Nephron progenitor cell (in vitro differentiated cells): Measurements from ENCODE around the gene YKT6.
A peak's percentile ranks its signal among the peaks of the same experiment; 100 is the strongest.

Source experiments
- DNase-seq: peaks from one replicate; pipeline ENCODE4 v3.0.0; 2021
- H3K27ac Mint-ChIP-seq: 2 replicates; pipeline ENCODE4 v1.8.0; 2021; ENCODE audit warnings: mild to moderate bottlenecking, moderate library complexity, mixed read lengths
- H3K27me3 Mint-ChIP-seq: 2 replicates; pipeline ENCODE4 v1.8.0; 2021; ENCODE audit warnings: mild to moderate bottlenecking, low read depth, mixed read lengths; ENCODE audit not compliant: poor library complexity
- H3K36me3 Mint-ChIP-seq: 2 replicates; pipeline ENCODE4 v1.8.0; 2021; ENCODE audit warnings: low read depth, mixed read lengths
- H3K4me1 Mint-ChIP-seq: 2 replicates; pipeline ENCODE4 v1.8.0; 2021; ENCODE audit warnings: mixed read lengths
- H3K4me3 Mint-ChIP-seq: 2 replicates; pipeline ENCODE4 v1.8.0; 2021; ENCODE audit warnings: mild to moderate bottlenecking, moderate library complexity, mixed read lengths
- H3K9me3 Mint-ChIP-seq: 2 replicates; pipeline ENCODE4 v1.8.0; 2021; ENCODE audit warnings: mild to moderate bottlenecking, moderate library complexity, mixed read lengths
- CTCF ChIP-seq: fragments of 200-600 bp; sonication (generic); IDR thresholded peaks from 2 replicates; pipeline ENCODE4 v1.5.0; 2021; ENCODE audit warnings: antibody characterized with exemption

YKT6 gene

DNA sequence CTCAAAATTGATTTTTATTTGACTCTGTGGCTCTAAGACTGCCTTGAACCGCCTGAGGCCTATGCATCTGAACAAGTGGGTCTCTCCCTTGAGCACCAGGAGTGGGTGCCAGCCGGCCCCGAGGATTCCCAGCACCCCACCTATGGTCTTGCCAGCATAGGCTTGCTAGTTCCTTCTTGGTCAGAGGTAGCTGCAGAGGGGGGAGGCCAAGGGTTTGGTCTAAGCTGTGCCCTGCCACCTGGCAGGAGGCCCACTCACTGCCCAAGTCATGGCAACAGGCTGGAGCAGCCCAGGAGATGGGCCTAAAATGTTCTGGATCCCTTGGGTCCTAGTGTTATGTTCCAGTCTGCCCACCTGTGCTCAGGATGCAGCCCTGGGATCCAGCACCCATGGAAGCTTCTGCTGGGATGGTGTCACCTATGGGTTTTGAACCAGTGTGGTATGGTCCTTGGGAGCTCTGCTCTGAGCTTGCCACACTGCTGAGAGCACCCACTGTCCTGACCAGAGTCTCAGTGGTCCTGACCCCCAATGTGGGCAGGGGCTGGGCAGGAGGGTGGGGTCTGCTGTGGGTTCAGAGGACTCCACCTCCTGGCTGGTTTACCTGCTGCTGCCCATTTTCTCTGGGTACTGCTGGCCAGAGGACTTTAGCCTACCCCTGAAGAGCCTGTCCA, 12.6 kb downstream of the YKT6 start:
- Mint-ChIP-seq H3K36me3 (peaks cover 33% of the 10 kb centered on the region), H3K27me3 (no peaks in the 10 kb centered on the region), H3K9me3 (no peaks in the 10 kb centered on the region), H3K27ac (peak overlapping the region; percentile 83), H3K4me1 (peaks cover 39% of the 10 kb centered on the region), H3K4me3 (no peak overlapping the region)
- DNase-seq = no peak
- no peak for TF ChIP-seq CTCF

- no peaks in the 10 kb centered on the region for H3K27me3 Mint-ChIP-seq
- H3K27ac Mint-ChIP-seq = peak overlapping the region; percentile 83
- no peaks in the 10 kb centered on the region for H3K9me3 Mint-ChIP-seq
- peaks cover 45% of the 10 kb centered on the region for H3K4me1 Mint-ChIP-seq
- H3K36me3 Mint-ChIP-seq = peaks cover 27% of the 10 kb centered on the region
- H3K4me3 Mint-ChIP-seq = no peak overlapping the region
- DNase-seq = no peak
- no peak for TF ChIP-seq CTCF
Observed at GRCh38 chr7:44213877-44214388, 13.2 kb downstream of the YKT6 start.

DNA sequence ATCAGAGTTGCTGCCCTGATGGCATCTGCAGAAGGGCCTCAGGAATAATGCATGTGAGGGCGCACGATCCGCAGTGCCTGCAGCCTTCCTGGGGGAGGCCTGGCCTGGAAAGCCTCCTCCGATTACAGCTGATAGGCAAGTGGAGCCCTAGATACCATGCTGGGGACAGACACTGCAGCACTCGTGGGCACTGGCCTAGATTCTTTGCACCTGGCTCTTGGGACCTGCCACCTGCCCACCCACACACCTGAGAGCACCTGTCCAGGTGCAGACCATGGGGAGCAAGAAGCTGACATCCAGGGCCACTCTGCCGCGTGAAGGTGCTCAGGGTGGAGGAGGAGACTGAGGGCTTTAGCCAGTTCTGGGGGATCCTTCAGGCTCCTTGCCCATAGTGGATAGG, 14.8 kb downstream of the YKT6 start:
- no peak for DNase-seq
- H3K27me3 Mint-ChIP-seq = no peaks in the 10 kb centered on the region
- H3K4me1 Mint-ChIP-seq = peaks cover 50% of the 10 kb centered on the region
- H3K27ac Mint-ChIP-seq = no peak overlapping the region
- no peak overlapping the region for H3K4me3 Mint-ChIP-seq
- H3K36me3 Mint-ChIP-seq = peaks cover 14% of the 10 kb centered on the region
- no peak for TF ChIP-seq CTCF
- H3K9me3 Mint-ChIP-seq = no peaks in the 10 kb centered on the region

- peaks cover 10% of the 10 kb centered on the region for H3K36me3 Mint-ChIP-seq
- no peaks in the 10 kb centered on the region for H3K27me3 Mint-ChIP-seq
- no peak for DNase-seq
- H3K4me3 Mint-ChIP-seq = no peak overlapping the region
- H3K4me1 Mint-ChIP-seq = peaks cover 52% of the 10 kb centered on the region
- no peak overlapping the region for H3K27ac Mint-ChIP-seq
- no peak for TF ChIP-seq CTCF
- H3K9me3 Mint-ChIP-seq = no peaks in the 10 kb centered on the region
Observed at GRCh38 chr7:44216019-44216418, 15.2 kb downstream of the YKT6 start.

DNA sequence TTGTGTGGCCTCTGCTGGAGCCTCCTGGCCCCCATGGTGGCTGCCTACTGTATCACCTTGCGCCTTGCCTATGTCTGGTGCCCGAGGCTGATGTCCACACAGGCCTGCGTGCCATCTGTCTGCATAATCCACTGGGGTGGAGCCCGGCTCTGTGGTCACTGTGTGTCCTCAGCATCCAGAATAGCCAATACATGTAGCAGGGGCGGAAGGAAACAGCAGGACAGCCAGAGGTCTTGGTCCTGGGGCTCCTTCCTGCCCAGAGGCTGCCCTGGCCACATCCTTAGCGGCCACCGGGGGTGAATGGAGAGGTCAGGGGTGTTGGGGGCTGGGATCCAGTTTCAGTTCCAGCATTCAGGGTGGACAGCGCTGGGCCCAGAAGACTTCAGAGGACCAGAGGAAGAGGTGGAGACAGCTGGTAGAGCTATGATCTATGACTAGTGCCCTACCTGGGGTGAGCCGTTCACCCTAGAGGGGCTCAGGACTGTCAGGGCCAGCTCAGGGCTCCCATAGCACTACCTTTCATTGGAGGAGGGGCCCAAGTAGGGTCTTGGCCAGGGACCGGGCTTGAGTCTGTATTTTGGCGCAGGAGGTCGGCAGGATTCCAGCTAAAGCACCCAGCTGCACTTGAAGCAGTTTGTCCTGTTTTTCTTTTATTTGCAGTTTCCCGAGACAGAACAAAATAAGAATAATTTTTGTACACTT, 15.9 kb downstream of the YKT6 start:
- peak overlapping the region; percentile 88 for H3K27ac Mint-ChIP-seq

More for the DNA sequence above, 15.9 kb downstream of the YKT6 start:
- Mint-ChIP-seq H3K4me3 (no peak overlapping the region), H3K4me1 (peaks cover 55% of the 10 kb centered on the region), H3K36me3 (peaks cover 6% of the 10 kb centered on the region), H3K9me3 (no peaks in the 10 kb centered on the region), H3K27me3 (no peaks in the 10 kb centered on the region)
- TF ChIP-seq CTCF = no peak
- DNase-seq = no peak
